ENCODE measurements around the gene FTL. TPM values are rescaled to one million over a fixed set of nuclear protein-coding genes. Genes with fewer than 3 reads are reported as not detected.

FTL gene
- total RNA-seq, 1 donor = 5,494 TPM

GRCh38 chr19:48987323-48987722 is 22.2 kb downstream of the FTL start:
- TF ChIP-seq CTCF (IDR thresholded peaks at IDR 0.05; ENCODE audit: insufficient read depth, low read length) = no peak
- no peak for DNase-seq (ENCODE audit: low read depth)
- no peak overlapping the region for H3K4me3 ChIP-seq (ENCODE audit: low read depth, low read length)

DNA sequence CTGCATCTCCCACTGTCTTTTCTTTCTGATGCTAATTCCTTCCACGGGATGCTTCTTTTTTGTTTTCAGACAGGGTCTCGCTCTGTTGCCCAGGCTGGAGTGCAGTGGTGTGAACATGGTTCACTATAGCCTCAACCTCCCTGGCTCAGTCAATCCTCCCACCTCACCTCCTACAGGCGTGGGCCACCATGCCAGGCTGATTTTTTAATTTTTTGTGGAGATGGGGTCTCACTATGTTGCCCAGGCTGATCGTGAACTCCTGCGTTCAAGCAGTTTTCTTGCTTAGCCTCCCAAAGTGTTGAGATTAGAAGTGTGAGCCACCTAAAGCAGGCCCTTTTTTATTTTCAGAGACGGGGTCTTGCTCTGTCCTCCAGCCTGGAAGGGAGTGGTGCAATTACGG is 23.2 kb downstream of the FTL start:
- H3K4me3 ChIP-seq (ENCODE audit: low read depth, low read length) = no peak overlapping the region
- no peak for TF ChIP-seq CTCF (IDR thresholded peaks at IDR 0.05; ENCODE audit: insufficient read depth, low read length)
- DNase-seq (ENCODE audit: low read depth) = no peak

DNA sequence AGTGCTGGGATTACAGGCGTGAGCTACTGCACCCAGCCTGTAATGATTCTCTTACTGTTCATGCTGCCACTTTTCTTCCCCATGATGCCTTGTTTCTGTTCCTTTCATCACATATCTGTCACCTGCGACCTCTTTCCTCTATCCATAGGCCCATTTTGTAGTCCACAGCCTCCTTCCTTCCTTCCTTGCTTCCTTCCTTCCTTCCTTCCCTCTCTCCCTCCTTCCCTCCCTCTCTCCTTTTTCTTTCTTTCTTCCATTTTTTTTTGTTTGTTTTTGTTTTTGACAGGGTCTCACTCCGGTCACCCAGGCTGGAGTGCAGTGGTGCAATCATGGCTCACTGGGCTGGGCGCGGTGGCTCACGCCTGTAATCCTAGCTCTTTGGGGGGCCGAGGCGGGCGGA is 23.8 kb downstream of the FTL start:
- no peak overlapping the region for H3K4me3 ChIP-seq (ENCODE audit: low read depth, low read length)
- DNase-seq (ENCODE audit: low read depth) = no peak
- TF ChIP-seq CTCF (IDR thresholded peaks at IDR 0.05; ENCODE audit: insufficient read depth, low read length) = no peak

DNA sequence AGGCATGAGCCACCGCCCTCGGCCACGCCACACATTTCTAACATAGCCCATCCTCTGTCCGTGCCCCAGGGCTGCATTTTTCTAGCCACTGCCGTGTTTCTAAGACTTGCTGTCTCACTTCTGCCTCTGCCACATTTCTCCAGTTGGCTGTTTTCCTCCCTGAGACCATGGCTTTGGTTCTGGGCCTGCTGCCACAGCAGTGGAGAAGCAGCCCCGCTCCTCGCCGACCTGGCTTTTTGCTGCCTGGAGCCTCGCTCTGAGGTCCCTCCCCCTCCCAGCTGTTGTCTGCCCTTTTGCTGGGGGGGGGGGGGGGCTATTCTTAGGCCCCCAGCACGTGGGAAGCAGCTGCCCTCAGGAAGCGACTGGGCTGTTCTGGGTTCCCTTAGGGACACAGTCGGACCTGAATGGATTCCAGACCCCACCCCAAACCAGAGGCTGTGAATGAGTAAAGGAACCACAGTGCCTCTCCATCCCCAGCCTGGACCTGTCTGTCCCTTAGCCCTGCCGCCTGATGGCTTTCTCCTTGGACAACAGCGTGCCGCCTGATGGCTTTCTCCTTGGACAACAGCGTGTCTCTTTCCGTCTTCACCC is 24.7 kb downstream of the FTL start:
- TF ChIP-seq CTCF (IDR thresholded peaks at IDR 0.05; ENCODE audit: insufficient read depth, low read length) = no peak
- DNase-seq (ENCODE audit: low read depth) = no peak
- no peak overlapping the region for H3K4me3 ChIP-seq (ENCODE audit: low read depth, low read length)

GRCh38 chr19:48990400-48990799 is 25.3 kb downstream of the FTL start:
- no peak overlapping the region for H3K4me3 ChIP-seq (ENCODE audit: low read depth, low read length)
- no peak for DNase-seq (ENCODE audit: low read depth)
- TF ChIP-seq CTCF (IDR thresholded peaks at IDR 0.05; ENCODE audit: insufficient read depth, low read length) = no peak

GRCh38 chr19:48991011-48991609 is 26.0 kb downstream of the FTL start:
- no peak for TF ChIP-seq CTCF (IDR thresholded peaks at IDR 0.05; ENCODE audit: insufficient read depth, low read length)
- DNase-seq (ENCODE audit: low read depth) = no peak
- peak overlapping the region; percentile 93 for H3K4me3 ChIP-seq (ENCODE audit: low read depth, low read length)

All from fibroblast of the aortic adventitia (primary cell).